Keratinocyte (primary cell): Measurements from ENCODE around the gene FYTTD1. TPM values are rescaled to one million over a fixed set of nuclear protein-coding genes. Genes with fewer than 3 reads are reported as not detected.

ENCODE experiments used
- DNase-seq: peaks from one replicate; pipeline ENCODE4 v3.0.0-alpha.2; 2011; ENCODE audit warnings: low read depth, missing footprints, low spot score
- FAIRE-seq: peaks from 2 replicates; lab custom pipeline; 2011; peaks lifted over from hg19 to GRCh38; lab: Jason Lieb, UNC
- H2AFZ ChIP-seq: 2 replicates; pipeline ENCODE4 v1.6.0; 2012; ENCODE audit warnings: low read length, control low read depth, inconsistent platforms; ENCODE audit not compliant: control insufficient read depth
- H3K27ac ChIP-seq: 2 replicates; pipeline ENCODE4 v1.5.1; 2011; ENCODE audit warnings: low read length; ENCODE audit not compliant: control insufficient read depth, insufficient read depth
- H3K27me3 ChIP-seq: 3 replicates; pipeline ENCODE4 v1.6.0; 2011; ENCODE audit warnings: low read length; ENCODE audit not compliant: control insufficient read depth, insufficient read depth; ENCODE audit errors: extremely low read depth
- H3K36me3 ChIP-seq, 2 experiments: 2 replicates in 1 of 2; 3 replicates in 1 of 2; pipeline ENCODE4 v1.5.1; 2011; ENCODE audit warnings: low read length in 2 of 2, mild to moderate bottlenecking in 1 of 2; ENCODE audit not compliant: control insufficient read depth in 2 of 2, insufficient read depth in 2 of 2; ENCODE audit errors: extremely low read depth in 1 of 2
- H3K4me1 ChIP-seq: 3 replicates; pipeline ENCODE4 v1.5.1; 2011; ENCODE audit warnings: low read length; ENCODE audit not compliant: control insufficient read depth, insufficient read depth; ENCODE audit errors: extremely low read depth
- H3K4me2 ChIP-seq: 3 replicates; pipeline ENCODE4 v1.6.0; 2011; ENCODE audit warnings: low read depth, low read length; ENCODE audit not compliant: control insufficient read depth, insufficient read depth; ENCODE audit errors: extremely low read depth
- H3K4me3 ChIP-seq, 3 experiments: fragments of 200-600 bp in 1 of 3; sonication (generic) in 1 of 3; 2 replicates in 2 of 3; 3 replicates in 1 of 3; pipeline ENCODE4 v1.5.1; 2011 to 2016; ENCODE audit warnings: low read length in 3 of 3, mild to moderate bottlenecking in 3 of 3, control low read depth in 2 of 3, inconsistent platforms in 1 of 3, low read depth in 1 of 3, mixed read lengths in 1 of 3, mixed run types in 1 of 3, moderate library complexity in 1 of 3; ENCODE audit not compliant: control insufficient read depth in 2 of 3, insufficient read depth in 2 of 3; ENCODE audit errors: extremely low read depth in 1 of 3
- H3K79me2 ChIP-seq: 2 replicates; pipeline ENCODE4 v1.6.0; 2012; ENCODE audit warnings: low read length; ENCODE audit not compliant: control insufficient read depth, insufficient read depth
- H3K9ac ChIP-seq: 3 replicates; pipeline ENCODE4 v1.6.0; 2011; ENCODE audit warnings: low read length; ENCODE audit not compliant: control insufficient read depth, insufficient read depth; ENCODE audit errors: extremely low read depth
- H3K9me1 ChIP-seq: 3 replicates; pipeline ENCODE4 v1.6.0; 2011; ENCODE audit warnings: low read length; ENCODE audit not compliant: control insufficient read depth, insufficient read depth; ENCODE audit errors: extremely low read depth
- H3K9me3 ChIP-seq: 2 replicates; pipeline ENCODE4 v1.5.1; 2012; ENCODE audit warnings: low read depth, low read length; ENCODE audit not compliant: control insufficient read depth
- H4K20me1 ChIP-seq: 3 replicates; pipeline ENCODE4 v1.6.0; 2011; ENCODE audit warnings: low read length; ENCODE audit not compliant: control insufficient read depth, insufficient read depth; ENCODE audit errors: extremely low read depth
- EZH2 ChIP-seq: IDR thresholded peaks from one replicate; pipeline ENCODE4 v1.6.1; 2012; ENCODE audit warnings: inconsistent platforms, mild to moderate bottlenecking, low read length, moderate library complexity
- dilution Hi-C: fragments of 300-500 bp; cut with MboI; formaldehyde crosslinking; loops from one replicate; pipeline ENCODE4 v1.7.0; 2020; ENCODE audit warnings: low sequenced_read_pairs; ENCODE audit not compliant: extremely low pct_ligation_motif_present
- polyA plus RNA-seq, 5 experiments: library from polyadenylated mRNA; depleted of rRNA in 3 of 5; stranded (reverse) in 3 of 5; stranded (forward) in 1 of 5; unstranded in 1 of 5; fragments of >200 nt; gene quantifications; 1 replicate in 1 of 5; 2 replicates in 3 of 5; 3 replicates in 1 of 5; pipeline versions ENCODE4 v1.2.1 to v1.2.3, GENCODE V29; 2011 to 2012; ENCODE audit warnings: missing spikeins in 2 of 5, low read depth in 1 of 5, low replicate concordance in 1 of 5
- TF ChIP-seq, protein P1 (sequence below), 3 experiments: IDR thresholded peaks in 1 of 3; conservative IDR thresholded peaks in 1 of 3; optimal IDR thresholded peaks in 1 of 3; 2 replicates in 2 of 3; 3 replicates in 1 of 3; pipeline versions ENCODE3 to v1.5.1; 2011; ENCODE audit warnings: low read length in 3 of 3, mild to moderate bottlenecking in 3 of 3, moderate library complexity in 2 of 3, control low read depth in 1 of 3, inconsistent platforms in 1 of 3; ENCODE audit not compliant: insufficient read depth in 2 of 3; ENCODE audit errors: extremely low read depth in 1 of 3

The FYTTD1 gene
- polyA plus RNA-seq, 1 donor (not counting 4 experiments of a cell fraction or from before 2014, with no cell fraction given) = 48.0 TPM

DNA sequence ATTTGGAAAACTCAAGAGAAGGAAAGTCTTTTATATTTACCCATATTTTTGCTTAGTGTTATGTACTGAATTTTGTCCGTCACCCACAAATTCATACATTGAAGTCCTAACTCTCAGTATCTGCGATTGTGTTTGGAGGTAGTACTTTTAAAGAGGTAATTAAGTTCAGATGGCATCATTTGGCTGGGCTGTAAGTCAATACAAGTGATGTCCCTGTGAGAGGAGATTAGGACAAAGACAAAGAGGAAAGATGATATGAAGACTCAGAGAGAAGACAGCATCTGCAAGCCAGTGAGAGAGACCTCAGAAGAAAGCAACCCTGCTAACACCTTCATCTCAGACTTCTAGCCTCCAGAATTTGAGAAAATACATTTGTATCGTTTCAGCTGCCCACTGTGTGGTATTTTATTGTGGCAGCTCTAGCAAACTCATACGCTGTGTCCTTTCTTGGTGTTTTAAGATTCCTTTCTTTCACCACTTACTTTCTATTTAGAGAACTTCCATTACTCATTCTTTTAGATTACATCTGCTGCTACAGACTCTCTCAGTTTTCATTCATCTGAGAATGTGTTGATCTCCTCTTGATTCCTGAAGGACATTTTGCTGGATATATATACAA lies 58.4 kb downstream of the FYTTD1 start:
- Histone ChIP-seq H3K9me3 (no peaks in the 10 kb centered on the region), H3K27ac (no peak overlapping the region), H3K79me2 (peaks cover 77% of the 10 kb centered on the region), H3K27me3 (no peaks in the 10 kb centered on the region), H3K4me2 (no peak overlapping the region), H3K4me1 (peaks cover 6% of the 10 kb centered on the region), H3K36me3 (peaks cover 0 to 2% of the 10 kb centered on the region in 2 experiments), H3K4me3 (no peak overlapping the region), H3K9me1 (no peaks in the 10 kb centered on the region), H4K20me1 (peaks cover under 1% of the 10 kb centered on the region), H2AFZ (no peak overlapping the region), H3K9ac (no peak overlapping the region)
- dilution Hi-C loops = no loop called here
- FAIRE-seq (no peak), DNase-seq (no peak)
- TF ChIP-seq, protein P1, sequence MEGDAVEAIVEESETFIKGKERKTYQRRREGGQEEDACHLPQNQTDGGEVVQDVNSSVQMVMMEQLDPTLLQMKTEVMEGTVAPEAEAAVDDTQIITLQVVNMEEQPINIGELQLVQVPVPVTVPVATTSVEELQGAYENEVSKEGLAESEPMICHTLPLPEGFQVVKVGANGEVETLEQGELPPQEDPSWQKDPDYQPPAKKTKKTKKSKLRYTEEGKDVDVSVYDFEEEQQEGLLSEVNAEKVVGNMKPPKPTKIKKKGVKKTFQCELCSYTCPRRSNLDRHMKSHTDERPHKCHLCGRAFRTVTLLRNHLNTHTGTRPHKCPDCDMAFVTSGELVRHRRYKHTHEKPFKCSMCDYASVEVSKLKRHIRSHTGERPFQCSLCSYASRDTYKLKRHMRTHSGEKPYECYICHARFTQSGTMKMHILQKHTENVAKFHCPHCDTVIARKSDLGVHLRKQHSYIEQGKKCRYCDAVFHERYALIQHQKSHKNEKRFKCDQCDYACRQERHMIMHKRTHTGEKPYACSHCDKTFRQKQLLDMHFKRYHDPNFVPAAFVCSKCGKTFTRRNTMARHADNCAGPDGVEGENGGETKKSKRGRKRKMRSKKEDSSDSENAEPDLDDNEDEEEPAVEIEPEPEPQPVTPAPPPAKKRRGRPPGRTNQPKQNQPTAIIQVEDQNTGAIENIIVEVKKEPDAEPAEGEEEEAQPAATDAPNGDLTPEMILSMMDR (optimal IDR thresholded peaks at IDR 0.05 in 1 of 3, IDR thresholded peaks at IDR 0.05 in 1 of 3, conservative IDR thresholded peaks at IDR 0.05 in 1 of 3; ENCODE audit: extremely low read depth in 1 of 3, insufficient read depth in 2 of 3, low read length in 3 of 3) = no peak
- no peak for TF ChIP-seq EZH2

DNA sequence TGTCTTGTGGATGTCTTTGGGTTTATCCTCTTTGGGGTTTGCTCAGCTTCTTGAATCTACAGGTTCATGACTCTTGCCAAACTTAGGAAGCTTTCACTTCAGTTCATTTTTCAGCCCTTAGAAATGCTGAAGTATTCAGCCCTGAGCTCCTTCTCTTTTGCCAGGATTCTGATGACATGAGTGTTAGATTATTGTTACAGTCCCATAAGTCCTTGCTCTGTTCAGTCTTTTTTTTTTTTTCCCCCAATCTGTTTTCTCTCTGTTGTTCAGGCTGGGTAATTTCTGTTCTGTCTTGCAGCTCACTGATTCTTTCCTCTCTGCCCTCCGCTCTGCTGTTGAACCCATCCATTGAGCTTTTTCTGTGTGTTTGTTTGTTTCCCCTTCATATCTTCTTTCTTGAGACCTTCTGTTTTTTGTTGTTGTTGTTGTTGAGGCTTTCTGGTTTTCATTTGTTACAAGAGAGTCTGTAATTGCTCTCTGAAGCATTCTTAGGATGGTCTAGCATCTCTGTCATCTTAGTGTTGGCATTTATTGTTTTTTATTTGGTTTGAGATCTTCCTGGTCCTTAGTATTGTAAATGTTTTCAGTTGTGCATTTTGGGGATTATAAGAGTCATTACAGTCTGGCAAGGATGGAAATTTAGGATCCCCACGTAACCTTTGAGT lies 59.8 kb downstream of the FYTTD1 start:
- Histone ChIP-seq H3K4me3 (no peak overlapping the region), H3K27me3 (no peaks in the 10 kb centered on the region), H3K4me2 (no peak overlapping the region), H3K36me3 (peaks cover 0 to 3% of the 10 kb centered on the region in 2 experiments), H4K20me1 (no peaks in the 10 kb centered on the region), H3K4me1 (peaks cover 6% of the 10 kb centered on the region), H2AFZ (no peak overlapping the region), H3K9me3 (no peaks in the 10 kb centered on the region), H3K27ac (no peak overlapping the region), H3K9ac (no peak overlapping the region), H3K9me1 (no peaks in the 10 kb centered on the region), H3K79me2 (peaks cover 75% of the 10 kb centered on the region)
- TF ChIP-seq, protein P1 (optimal IDR thresholded peaks at IDR 0.05 in 1 of 3, IDR thresholded peaks at IDR 0.05 in 1 of 3, conservative IDR thresholded peaks at IDR 0.05 in 1 of 3; ENCODE audit: extremely low read depth in 1 of 3, insufficient read depth in 2 of 3, low read length in 3 of 3) = no peak
- no peak for TF ChIP-seq EZH2
- DNase-seq (no peak), FAIRE-seq (no peak)
- dilution Hi-C loops = no loop called here
